ENCODE measurements around the gene BZW2.

BZW2 gene

DNA sequence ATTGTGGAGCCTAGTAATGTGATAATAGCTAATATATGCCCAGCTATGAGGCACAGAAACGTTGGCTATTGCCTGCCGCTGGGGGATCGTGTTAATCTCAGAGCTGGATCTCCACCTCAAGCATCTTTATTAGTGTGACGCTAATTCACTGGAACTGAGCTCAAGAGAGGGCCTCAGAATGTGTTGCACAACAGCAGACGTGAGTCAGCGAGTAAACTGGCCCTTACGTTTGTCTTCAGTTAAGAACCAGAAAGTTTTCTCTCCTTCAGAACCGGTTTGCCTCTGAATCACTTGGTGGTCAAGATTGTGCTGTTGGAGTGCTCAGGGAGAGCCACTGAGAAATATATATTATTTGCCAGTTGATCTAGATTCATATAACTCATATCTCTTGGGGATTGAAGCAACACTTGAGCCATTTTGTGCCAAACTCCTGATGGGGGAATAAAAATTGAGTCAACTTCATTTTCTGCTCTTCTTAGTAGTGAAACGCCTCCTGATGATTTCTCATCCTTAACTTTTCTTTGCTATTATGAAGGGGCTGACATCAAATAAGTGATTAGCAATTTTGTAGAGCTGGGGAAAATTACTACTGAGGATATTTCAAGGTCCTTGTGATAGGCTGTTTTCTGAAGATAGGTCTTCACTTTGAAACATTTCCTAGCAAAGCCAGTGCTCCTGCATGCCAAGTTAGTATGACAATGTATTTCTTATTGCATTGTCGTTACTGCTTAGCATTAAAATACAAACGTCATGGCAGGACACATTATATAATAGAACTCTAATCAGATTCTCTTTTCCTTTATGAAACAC lies 22.3 kb downstream of the BZW2 start:
- TF ChIP-seq, protein P1, sequence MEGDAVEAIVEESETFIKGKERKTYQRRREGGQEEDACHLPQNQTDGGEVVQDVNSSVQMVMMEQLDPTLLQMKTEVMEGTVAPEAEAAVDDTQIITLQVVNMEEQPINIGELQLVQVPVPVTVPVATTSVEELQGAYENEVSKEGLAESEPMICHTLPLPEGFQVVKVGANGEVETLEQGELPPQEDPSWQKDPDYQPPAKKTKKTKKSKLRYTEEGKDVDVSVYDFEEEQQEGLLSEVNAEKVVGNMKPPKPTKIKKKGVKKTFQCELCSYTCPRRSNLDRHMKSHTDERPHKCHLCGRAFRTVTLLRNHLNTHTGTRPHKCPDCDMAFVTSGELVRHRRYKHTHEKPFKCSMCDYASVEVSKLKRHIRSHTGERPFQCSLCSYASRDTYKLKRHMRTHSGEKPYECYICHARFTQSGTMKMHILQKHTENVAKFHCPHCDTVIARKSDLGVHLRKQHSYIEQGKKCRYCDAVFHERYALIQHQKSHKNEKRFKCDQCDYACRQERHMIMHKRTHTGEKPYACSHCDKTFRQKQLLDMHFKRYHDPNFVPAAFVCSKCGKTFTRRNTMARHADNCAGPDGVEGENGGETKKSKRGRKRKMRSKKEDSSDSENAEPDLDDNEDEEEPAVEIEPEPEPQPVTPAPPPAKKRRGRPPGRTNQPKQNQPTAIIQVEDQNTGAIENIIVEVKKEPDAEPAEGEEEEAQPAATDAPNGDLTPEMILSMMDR (IDR thresholded peaks at IDR 0.05; ENCODE audit: borderline replicate concordance, control extremely low read depth, extremely low read depth, insufficient read depth, missing control alignments) = no peak
- in situ Hi-C loops (cut with MboI; ENCODE audit: low sequenced_read_pairs, unreplicated experiment) = no loop called here
- no peak for DNase-seq (ENCODE audit: low spot score)

- TF ChIP-seq, protein P1 (IDR thresholded peaks at IDR 0.05; ENCODE audit: borderline replicate concordance, control extremely low read depth, extremely low read depth, insufficient read depth, missing control alignments) = no peak
- no peak for DNase-seq (ENCODE audit: low spot score)
- in situ Hi-C loops (cut with MboI; ENCODE audit: low sequenced_read_pairs, unreplicated experiment) = no loop called here
Measured at GRCh38 chr7:16668978-16669377, 23.0 kb downstream of the BZW2 start.

GRCh38 chr7:16669581-16669980 lies 23.6 kb downstream of the BZW2 start:
- DNase-seq (ENCODE audit: low spot score) = no peak
- in situ Hi-C loops (cut with MboI; ENCODE audit: low sequenced_read_pairs, unreplicated experiment) = no loop called here
- TF ChIP-seq, protein P1 (IDR thresholded peaks at IDR 0.05; ENCODE audit: borderline replicate concordance, control extremely low read depth, extremely low read depth, insufficient read depth, missing control alignments) = no peak

DNA sequence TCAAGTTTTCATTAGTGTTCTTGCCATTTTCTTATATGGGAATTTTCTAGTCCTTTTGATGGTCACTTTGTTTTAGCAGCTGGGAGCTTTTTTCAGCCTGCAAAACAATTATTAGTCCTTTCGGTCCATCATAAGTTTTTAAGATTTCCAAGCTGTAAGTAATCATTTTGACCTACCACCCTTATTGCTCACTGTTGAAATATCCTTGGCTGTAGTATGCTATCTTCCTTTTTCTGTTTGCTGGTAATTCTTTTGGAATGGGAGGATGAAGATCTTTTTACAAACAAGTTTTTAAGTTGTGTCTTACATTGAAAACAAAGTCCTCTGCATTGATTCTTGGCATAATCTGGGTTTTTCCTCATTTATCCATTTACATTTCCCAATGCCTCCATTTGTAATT lies 24.0 kb downstream of the BZW2 start:
- in situ Hi-C loops (cut with MboI; ENCODE audit: low sequenced_read_pairs, unreplicated experiment) = no loop called here
- DNase-seq (ENCODE audit: low spot score) = no peak
- TF ChIP-seq, protein P1 (IDR thresholded peaks at IDR 0.05; ENCODE audit: borderline replicate concordance, control extremely low read depth, extremely low read depth, insufficient read depth, missing control alignments) = no peak

GRCh38 chr7:16670731-16671344 lies 24.9 kb downstream of the BZW2 start:
- in situ Hi-C loops (cut with MboI; ENCODE audit: low sequenced_read_pairs, unreplicated experiment) = no loop called here
- DNase-seq (ENCODE audit: low spot score) = no peak
- TF ChIP-seq, protein P1 (IDR thresholded peaks at IDR 0.05; ENCODE audit: borderline replicate concordance, control extremely low read depth, extremely low read depth, insufficient read depth, missing control alignments) = no peak

DNA sequence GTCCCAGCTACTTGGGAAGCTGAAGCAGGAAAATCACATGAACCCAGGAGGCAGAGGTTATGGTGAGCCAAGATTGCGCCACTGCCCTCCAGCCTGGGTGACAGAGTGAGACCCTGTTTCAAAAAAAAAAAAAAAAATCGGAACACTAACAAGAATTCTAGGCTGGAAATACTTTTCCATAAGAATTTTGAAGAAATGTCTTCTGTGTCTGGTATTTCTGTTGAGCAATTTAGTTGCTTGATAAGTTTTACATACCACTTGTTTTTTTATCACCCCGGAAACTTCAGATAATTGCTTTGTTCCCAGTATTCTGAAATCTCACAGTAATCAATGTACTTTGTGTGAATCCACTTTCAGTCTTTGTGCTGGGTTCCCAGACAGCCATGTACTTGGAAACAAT lies 25.8 kb downstream of the BZW2 start:
- DNase-seq (ENCODE audit: low spot score) = no peak
- TF ChIP-seq, protein P1 (IDR thresholded peaks at IDR 0.05; ENCODE audit: borderline replicate concordance, control extremely low read depth, extremely low read depth, insufficient read depth, missing control alignments) = no peak
- in situ Hi-C loops (cut with MboI; ENCODE audit: low sequenced_read_pairs, unreplicated experiment) = no loop called here

Measured in GM13976 (cell line).